Measurements from ENCODE around the gene FAM72C. TPM values are rescaled to one million over a fixed set of nuclear protein-coding genes. Genes with fewer than 3 reads are reported as not detected.
"Not testable (repeated sequence)": the region's sequence is repeated elsewhere in the genome, so short reads cannot be mapped to it uniquely, and the experiment has no call there.

Gene FAM72C
- total and polyA plus RNA-seq, 2 of the 8 experiments (the other 6 are each of a cell fraction or from before 2014, with no cell fraction given), result 1.9 to 6.3 TPM

GRCh38 chr1:143987868-143988267 lies 16.1 kb upstream of the FAM72C start:
- H4K5ac ChIP-seq (ENCODE audit: insufficient read length, low read depth, low read length); H3K18ac ChIP-seq (ENCODE audit: extremely low read depth, low read length); H2BK120ac ChIP-seq (replicated peaks; ENCODE audit: low read depth, low read length); H2BK12ac ChIP-seq (ENCODE audit: low read depth, low read length); H3K36me3 ChIP-seq (ENCODE audit: control insufficient read depth in 2 of 4, insufficient read depth in 4 of 4, low read length in 3 of 4); H3K27me3 ChIP-seq (replicated peaks in 1 of 4; ENCODE audit: control insufficient read depth in 3 of 4, extremely low read depth in 1 of 4, insufficient read depth in 3 of 4, low read length in 3 of 4); H3K23me2 ChIP-seq (ENCODE audit: low read depth, low read length); FAIRE-seq; H3K27ac ChIP-seq (ENCODE audit: low read depth, low read length); DNase-seq (ENCODE audit: low read depth in 1 of 2, low spot score in 2 of 2); H2AK5ac ChIP-seq (ENCODE audit: low read depth, low read length); POLR2A ChIA-PET (ENCODE audit: partially characterized antibody); H3K23ac ChIP-seq (ENCODE audit: insufficient read length); H3K79me2 ChIP-seq (ENCODE audit: control insufficient read depth in 1 of 2, insufficient read depth in 2 of 2, low read length in 2 of 2); H3K9ac ChIP-seq (replicated peaks in 1 of 4; ENCODE audit: extremely low read depth in 1 of 4, low read depth in 3 of 4, low read length in 3 of 4); H4K20me1 ChIP-seq (replicated peaks in 1 of 2; ENCODE audit: control insufficient read depth in 1 of 2, insufficient read depth in 2 of 2, low read length in 2 of 2); H2BK15ac ChIP-seq (ENCODE audit: low read length); H3K14ac ChIP-seq (ENCODE audit: insufficient read length); H3K79me1 ChIP-seq (ENCODE audit: low read depth, low read length); H4K91ac ChIP-seq (replicated peaks; ENCODE audit: insufficient read length, low read length); H3K4me1 ChIP-seq (replicated peaks in 1 of 4; ENCODE audit: control insufficient read depth in 3 of 4, insufficient read depth in 4 of 4, low read length in 3 of 4); H3K4me3 ChIP-seq (ENCODE audit: extremely low read depth in 1 of 4, insufficient read depth in 2 of 4, low read depth in 3 of 4, low read length in 4 of 4); H2AFZ ChIP-seq (ENCODE audit: low read length); H3K56ac ChIP-seq (replicated peaks; ENCODE audit: insufficient read length, low read depth, low read length); H2BK5ac ChIP-seq (ENCODE audit: low read depth, low read length); H2BK20ac ChIP-seq (ENCODE audit: low read length); H3K9me3 ChIP-seq (ENCODE audit: insufficient read depth in 2 of 2, low read depth in 1 of 2, low read length in 1 of 2); H3K4me2 ChIP-seq (ENCODE audit: insufficient read depth in 1 of 2, low read depth in 2 of 2, low read length in 2 of 2); CTCF ChIA-PET (ENCODE audit: partially characterized antibody); H4K8ac ChIP-seq (ENCODE audit: extremely low read depth, insufficient read depth, low read length); H3K4ac ChIP-seq (replicated peaks; ENCODE audit: insufficient read length, low read depth, low read length): not testable (repeated sequence)
- WGBS, 2 experiments (ENCODE audit: extremely low coverage in 1 of 2, insufficient coverage in 1 of 2, insufficient read length in 1 of 2, insufficient replicate concordance in 2 of 2, low coverage in 1 of 2, low lambda C conversion rate in 2 of 2, missing lambda C conversion rate in 1 of 2), result no CpG with 5 or more reads among the region's 1 CpG

DNA sequence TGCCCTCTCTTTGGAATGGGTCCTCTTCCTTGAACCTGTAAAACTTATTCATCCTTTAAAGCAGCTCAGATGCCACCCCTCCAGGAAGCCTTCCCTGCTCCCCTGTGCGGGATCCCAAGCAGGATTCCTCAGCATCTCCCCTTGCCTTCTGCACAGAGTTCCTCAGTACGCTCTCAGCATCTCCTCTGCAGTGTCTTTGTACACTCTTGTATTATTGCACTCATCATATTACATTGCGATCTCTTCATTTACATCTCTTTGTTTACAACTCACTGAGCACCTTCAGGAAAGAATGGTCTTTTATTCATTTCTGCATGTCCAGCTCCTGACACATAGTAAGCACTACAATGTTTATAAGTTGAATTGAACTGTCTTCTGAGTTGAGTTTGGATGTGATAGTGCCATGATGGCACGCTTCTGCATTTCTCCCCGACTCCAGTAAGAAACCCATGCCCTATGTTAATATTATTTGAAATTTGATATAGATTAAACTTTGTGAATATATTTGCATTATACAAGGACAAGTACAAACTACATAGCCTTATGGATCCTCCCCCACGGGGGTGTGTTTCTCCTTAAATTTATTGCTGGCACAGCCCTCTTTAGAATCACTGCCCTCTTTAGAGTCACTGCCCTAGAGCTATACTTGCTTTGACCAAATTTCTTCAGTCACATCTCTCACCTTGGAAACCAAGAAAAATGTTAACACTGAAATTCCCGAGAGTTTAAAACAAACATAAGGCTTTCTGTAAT lies 13.1 kb upstream of the FAM72C start:
- H3K4me1 ChIP-seq (replicated peaks in 1 of 4; ENCODE audit: control insufficient read depth in 3 of 4, insufficient read depth in 4 of 4, low read length in 3 of 4); POLR2A ChIA-PET (ENCODE audit: partially characterized antibody); H2BK12ac ChIP-seq (ENCODE audit: low read depth, low read length); H3K4me2 ChIP-seq (ENCODE audit: insufficient read depth in 1 of 2, low read depth in 2 of 2, low read length in 2 of 2); H3K27ac ChIP-seq (ENCODE audit: low read depth, low read length); H2AFZ ChIP-seq (ENCODE audit: low read length); H2BK5ac ChIP-seq (ENCODE audit: low read depth, low read length); H4K91ac ChIP-seq (replicated peaks; ENCODE audit: insufficient read length, low read length); H3K36me3 ChIP-seq (ENCODE audit: control insufficient read depth in 2 of 4, insufficient read depth in 4 of 4, low read length in 3 of 4); H2BK15ac ChIP-seq (ENCODE audit: low read length); H3K27me3 ChIP-seq (replicated peaks in 1 of 4; ENCODE audit: control insufficient read depth in 3 of 4, extremely low read depth in 1 of 4, insufficient read depth in 3 of 4, low read length in 3 of 4); H3K14ac ChIP-seq (ENCODE audit: insufficient read length); H4K8ac ChIP-seq (ENCODE audit: extremely low read depth, insufficient read depth, low read length); H2BK20ac ChIP-seq (ENCODE audit: low read length); FAIRE-seq; H3K4ac ChIP-seq (replicated peaks; ENCODE audit: insufficient read length, low read depth, low read length); H4K5ac ChIP-seq (ENCODE audit: insufficient read length, low read depth, low read length); H3K56ac ChIP-seq (replicated peaks; ENCODE audit: insufficient read length, low read depth, low read length); DNase-seq (ENCODE audit: low read depth in 1 of 2, low spot score in 2 of 2); H3K79me2 ChIP-seq (ENCODE audit: control insufficient read depth in 1 of 2, insufficient read depth in 2 of 2, low read length in 2 of 2); H2BK120ac ChIP-seq (replicated peaks; ENCODE audit: low read depth, low read length); H4K20me1 ChIP-seq (replicated peaks in 1 of 2; ENCODE audit: control insufficient read depth in 1 of 2, insufficient read depth in 2 of 2, low read length in 2 of 2); H3K79me1 ChIP-seq (ENCODE audit: low read depth, low read length); CTCF ChIA-PET (ENCODE audit: partially characterized antibody); H2AK5ac ChIP-seq (ENCODE audit: low read depth, low read length); H3K18ac ChIP-seq (ENCODE audit: extremely low read depth, low read length); H3K4me3 ChIP-seq (ENCODE audit: extremely low read depth in 1 of 4, insufficient read depth in 2 of 4, low read depth in 3 of 4, low read length in 4 of 4); H3K23ac ChIP-seq (ENCODE audit: insufficient read length); H3K9ac ChIP-seq (replicated peaks in 1 of 4; ENCODE audit: extremely low read depth in 1 of 4, low read depth in 3 of 4, low read length in 3 of 4); H3K23me2 ChIP-seq (ENCODE audit: low read depth, low read length); H3K9me3 ChIP-seq (ENCODE audit: insufficient read depth in 2 of 2, low read depth in 1 of 2, low read length in 1 of 2): not testable (repeated sequence)
- 87% methylated on average over 2 of the region's 7 CpGs; no CpG with 5 or more reads in 1 of the 2 experiments for WGBS, 2 experiments (ENCODE audit: extremely low coverage in 1 of 2, insufficient coverage in 1 of 2, insufficient read length in 1 of 2, insufficient replicate concordance in 2 of 2, low coverage in 1 of 2, low lambda C conversion rate in 2 of 2, missing lambda C conversion rate in 1 of 2)
